ENCODE data around the gene SLC6A1.

SLC6A1 gene

GRCh38 chr3:11014253-11014652, 21.7 kb downstream of the SLC6A1 start:
- TF ChIP-seq CTCF (conservative IDR thresholded peaks at IDR 0.05) = no peak

DNA sequence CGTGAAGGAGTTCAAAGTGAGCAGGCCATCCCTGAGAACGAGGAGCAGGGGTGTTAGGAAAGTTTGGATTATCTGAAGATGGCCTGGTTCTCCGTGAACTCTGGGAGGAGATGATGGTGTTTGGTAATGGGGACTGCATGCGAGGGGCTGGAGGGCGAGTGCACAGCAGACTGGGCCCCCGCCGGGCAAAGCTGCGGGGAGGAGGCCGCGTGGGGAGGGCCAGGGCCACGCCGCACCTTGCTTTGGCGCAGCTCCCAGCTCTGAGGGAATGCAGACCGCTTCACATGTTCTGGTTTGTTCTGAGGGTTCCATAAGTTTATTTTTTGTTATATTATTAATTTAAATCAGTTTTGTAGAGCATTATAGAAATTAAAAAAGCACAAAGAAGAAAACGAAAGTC, 22.2 kb downstream of the SLC6A1 start:
- no peak for TF ChIP-seq CTCF (conservative IDR thresholded peaks at IDR 0.05)
- no peak overlapping the region for H3K27ac ChIP-seq

More at GRCh38 chr3:11014253-11014652, 21.7 kb downstream of the SLC6A1 start:
- no peak overlapping the region for H3K27ac ChIP-seq

- TF ChIP-seq CTCF (conservative IDR thresholded peaks at IDR 0.05) = no peak
- no peak overlapping the region for H3K27ac ChIP-seq
These were observed 22.8 kb downstream of the SLC6A1 start for GRCh38 chr3:11015369-11015768.

DNA sequence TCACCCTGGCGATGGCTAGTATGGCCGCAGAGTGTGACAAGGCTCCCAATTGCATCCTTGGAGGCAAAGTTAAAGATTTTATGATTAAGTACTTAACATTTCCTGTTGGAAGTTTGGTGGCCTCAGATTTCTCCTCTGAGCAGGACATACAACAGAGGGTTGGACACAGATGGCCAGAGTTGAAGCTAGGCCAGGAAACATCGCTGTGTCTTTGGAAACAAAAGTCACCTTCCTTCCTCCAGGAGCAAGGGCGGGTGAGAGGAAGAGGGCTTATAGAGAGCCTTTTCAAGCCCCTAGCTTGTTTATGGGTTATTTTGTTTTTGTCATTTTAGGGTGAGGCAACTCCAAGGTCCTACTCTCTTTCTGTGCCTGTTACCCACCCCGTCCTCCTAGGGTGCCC, 24.2 kb downstream of the SLC6A1 start:
- no peak for TF ChIP-seq CTCF (conservative IDR thresholded peaks at IDR 0.05)
- no peak overlapping the region for H3K27ac ChIP-seq

GRCh38 chr3:11019116-11019819, 26.7 kb downstream of the SLC6A1 start:
- H3K27ac ChIP-seq = no peak overlapping the region
- no peak for TF ChIP-seq CTCF (conservative IDR thresholded peaks at IDR 0.05)

DNA sequence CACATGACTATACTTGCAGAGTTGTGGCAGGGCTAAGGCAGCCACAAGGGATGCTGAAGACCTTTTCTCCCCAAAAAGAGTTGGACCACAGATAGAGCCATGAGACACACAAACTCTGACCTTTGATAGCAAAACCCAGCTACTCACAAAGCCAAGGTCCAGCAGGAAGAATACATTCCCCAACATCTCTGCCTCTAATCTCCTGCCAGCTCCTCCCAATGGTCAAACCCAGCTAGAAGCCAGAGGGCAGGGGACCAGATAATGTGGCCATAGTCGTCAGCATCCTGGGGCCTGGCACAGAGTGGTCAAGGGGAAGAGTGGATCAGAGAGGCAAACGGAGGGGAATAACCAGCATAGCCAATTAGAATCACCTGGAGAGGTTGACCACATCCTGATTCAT, 28.2 kb downstream of the SLC6A1 start:
- no peak for TF ChIP-seq CTCF (conservative IDR thresholded peaks at IDR 0.05)
- no peak overlapping the region for H3K27ac ChIP-seq

- TF ChIP-seq CTCF (conservative IDR thresholded peaks at IDR 0.05) = no peak
- H3K27ac ChIP-seq = no peak overlapping the region
These were observed 29.1 kb downstream of the SLC6A1 start for GRCh38 chr3:11021611-11022011.

All from VCaP (cell line).